HEK293T (cell line): ENCODE measurements around the gene PP2D1.

Source experiments
- ARNT ChIP-seq: fragments of 450-650 bp; IDR thresholded peaks from 2 replicates; pipeline ENCODE4 v1.6.1; 2017; ENCODE audit warnings: mild to moderate bottlenecking
- SUZ12 ChIP-seq: fragments of 450-650 bp; IDR thresholded peaks from 2 replicates; pipeline ENCODE4 v1.6.1; 2016; ENCODE audit warnings: mild to moderate bottlenecking

DNA sequence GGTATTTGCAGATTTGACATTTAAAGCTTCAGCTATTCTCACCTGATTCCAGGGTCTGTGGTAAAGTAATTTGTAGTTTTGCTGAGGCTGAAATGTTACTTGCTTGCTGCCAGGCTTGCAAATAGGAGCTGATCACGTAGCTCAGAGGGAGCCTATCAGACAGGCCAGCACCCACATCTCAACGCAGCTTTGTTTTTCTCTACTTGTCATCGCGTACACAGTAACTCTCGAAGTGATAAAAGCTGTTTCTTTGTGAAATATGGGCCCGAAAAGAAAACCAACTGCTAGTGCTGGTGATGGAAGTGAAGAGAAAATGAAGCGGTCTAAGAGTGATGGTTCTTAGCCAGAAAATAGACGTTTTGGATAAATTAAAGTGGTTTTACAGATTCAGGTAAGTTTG is 41.7 kb downstream of the PP2D1 start:
- TF ChIP-seq SUZ12: no peak
- no peak for TF ChIP-seq ARNT
